OCI-LY1 (cell line): ENCODE results near the gene PRKCH.

ENCODE experiments used
- H2AFZ ChIP-seq: fragments of 200-600 bp; sonication (generic), shearing (Covaris generic); 2 replicates; pipeline ENCODE4 v1.6.0; 2014; ENCODE audit warnings: antibody characterized with exemption, mild to moderate bottlenecking, low read length
- H3F3A ChIP-seq: fragments of 200-600 bp; sonication (generic), shearing (Covaris generic); 2 replicates; pipeline ENCODE4 v1.6.0; 2014; ENCODE audit warnings: mild to moderate bottlenecking, antibody characterized with exemption, low read length, moderate library complexity; ENCODE audit not compliant: insufficient read depth
- H3K27ac ChIP-seq: fragments of 200-600 bp; sonication (generic); 2 replicates; pipeline ENCODE4 v1.5.1; 2014; ENCODE audit warnings: low read length, mixed run types, mild to moderate bottlenecking, low read depth; ENCODE audit not compliant: poor library complexity, severe bottlenecking
- H3K27me3 ChIP-seq: fragments of 200-600 bp; sonication (generic); 2 replicates; pipeline ENCODE4 v1.6.0; 2014; ENCODE audit warnings: antibody characterized with exemption, mild to moderate bottlenecking, low read length, moderate library complexity; ENCODE audit not compliant: insufficient read depth
- H3K36me3 ChIP-seq: fragments of 200-600 bp; sonication (generic); 2 replicates; pipeline ENCODE4 v1.6.1; 2014; ENCODE audit warnings: mild to moderate bottlenecking, antibody characterized with exemption, low read length, moderate library complexity, mixed read lengths; ENCODE audit not compliant: insufficient read depth
- H3K4me1 ChIP-seq: fragments of 200-600 bp; sonication (generic); 2 replicates; pipeline ENCODE4 v1.5.1; 2014; ENCODE audit warnings: mild to moderate bottlenecking, low read length, moderate library complexity; ENCODE audit not compliant: insufficient read depth, severe bottlenecking
- H3K4me2 ChIP-seq: fragments of 200-600 bp; sonication (generic), shearing (Covaris generic); 2 replicates; pipeline ENCODE4 v1.6.1; 2014; ENCODE audit warnings: low read length
- H3K4me3 ChIP-seq: fragments of 200-600 bp; sonication (generic); 2 replicates; pipeline ENCODE4 v1.5.1; 2014; ENCODE audit warnings: low read length, low read depth, mild to moderate bottlenecking, mixed read lengths; ENCODE audit not compliant: poor library complexity, severe bottlenecking
- H3K79me2 ChIP-seq: fragments of 200-600 bp; shearing (Covaris generic); 2 replicates; pipeline ENCODE4 v1.6.1; 2016; ENCODE audit warnings: mixed run types, low read length, mixed read lengths; ENCODE audit not compliant: insufficient read depth
- H3K9ac ChIP-seq: fragments of 200-600 bp; sonication (generic), shearing (Covaris generic); 2 replicates; pipeline ENCODE4 v1.6.1; 2014; ENCODE audit warnings: mild to moderate bottlenecking, low read length, mixed read lengths
- H3K9me2 ChIP-seq: fragments of 200-600 bp; sonication (generic), shearing (Covaris generic); 2 replicates; pipeline ENCODE4 v1.6.1; 2014; ENCODE audit warnings: low read depth, mild to moderate bottlenecking, low read length, mixed read lengths
- H3K9me3 ChIP-seq: fragments of 200-600 bp; shearing (Covaris generic); 2 replicates; pipeline ENCODE4 v1.6.1; 2014; ENCODE audit warnings: low read length, mixed read lengths
- H4K20me1 ChIP-seq: fragments of 200-600 bp; sonication (generic), shearing (Covaris generic); 2 replicates; pipeline ENCODE4 v1.6.0; 2016; ENCODE audit warnings: mild to moderate bottlenecking, low read length; ENCODE audit not compliant: insufficient read depth
- EZH2 ChIP-seq: fragments of 200-600 bp; sonication (generic), shearing (Covaris generic); IDR thresholded peaks from 2 replicates; pipeline ENCODE4 v1.8.0; 2017; ENCODE audit warnings: borderline replicate concordance, mixed run types, mild to moderate bottlenecking, antibody characterized with exemption, low read length, moderate library complexity, mixed read lengths
- TF ChIP-seq, protein P1 (sequence below): fragments of 200-600 bp; sonication (generic), shearing (Covaris generic); IDR thresholded peaks from 2 replicates; pipeline ENCODE4 v1.5.1; 2017; ENCODE audit warnings: mild to moderate bottlenecking, antibody characterized with exemption, low read length, moderate library complexity, mixed read lengths

PRKCH gene

DNA sequence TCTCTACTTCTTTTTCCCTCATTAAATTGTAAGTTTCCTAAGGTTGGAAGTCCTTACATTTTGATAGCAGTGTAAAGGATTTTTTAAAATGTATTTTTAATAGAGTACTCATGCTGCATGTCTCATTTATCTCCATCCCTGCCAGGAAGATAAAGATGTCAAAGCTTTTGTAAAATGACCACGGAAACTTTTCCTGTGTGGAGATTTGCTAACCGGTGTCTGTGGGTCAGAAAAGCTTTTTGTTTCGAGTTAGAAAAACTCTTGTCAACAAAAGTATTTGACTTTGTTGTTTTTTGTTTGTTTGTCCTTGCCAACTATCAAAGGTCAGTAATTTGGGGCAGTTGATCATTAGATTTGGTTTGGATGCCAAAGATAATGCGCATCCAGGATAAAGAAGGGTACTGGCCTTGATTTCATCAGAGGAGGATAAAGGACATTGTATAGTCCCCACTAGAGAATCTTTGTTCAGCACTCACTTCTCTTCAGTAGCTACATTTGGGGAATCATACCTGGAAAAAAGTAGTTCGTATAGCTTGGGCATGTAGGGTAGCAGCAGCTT lies 217.2 kb downstream of the PRKCH start:
- Histone ChIP-seq H4K20me1 (no peaks in the 10 kb centered on the region), H3F3A (no peaks in the 10 kb centered on the region), H3K36me3 (no peaks in the 10 kb centered on the region), H3K27ac (no peak overlapping the region), H3K27me3 (no peaks in the 10 kb centered on the region), H3K9me2 (no peaks in the 10 kb centered on the region), H3K9ac (no peak overlapping the region), H3K4me2 (no peak overlapping the region), H2AFZ (no peak overlapping the region), H3K4me1 (peaks cover 9% of the 10 kb centered on the region), H3K9me3 (no peaks in the 10 kb centered on the region), H3K79me2 (no peaks in the 10 kb centered on the region), H3K4me3 (no peak overlapping the region)
- no peak for TF ChIP-seq EZH2
- TF ChIP-seq, protein P1, sequence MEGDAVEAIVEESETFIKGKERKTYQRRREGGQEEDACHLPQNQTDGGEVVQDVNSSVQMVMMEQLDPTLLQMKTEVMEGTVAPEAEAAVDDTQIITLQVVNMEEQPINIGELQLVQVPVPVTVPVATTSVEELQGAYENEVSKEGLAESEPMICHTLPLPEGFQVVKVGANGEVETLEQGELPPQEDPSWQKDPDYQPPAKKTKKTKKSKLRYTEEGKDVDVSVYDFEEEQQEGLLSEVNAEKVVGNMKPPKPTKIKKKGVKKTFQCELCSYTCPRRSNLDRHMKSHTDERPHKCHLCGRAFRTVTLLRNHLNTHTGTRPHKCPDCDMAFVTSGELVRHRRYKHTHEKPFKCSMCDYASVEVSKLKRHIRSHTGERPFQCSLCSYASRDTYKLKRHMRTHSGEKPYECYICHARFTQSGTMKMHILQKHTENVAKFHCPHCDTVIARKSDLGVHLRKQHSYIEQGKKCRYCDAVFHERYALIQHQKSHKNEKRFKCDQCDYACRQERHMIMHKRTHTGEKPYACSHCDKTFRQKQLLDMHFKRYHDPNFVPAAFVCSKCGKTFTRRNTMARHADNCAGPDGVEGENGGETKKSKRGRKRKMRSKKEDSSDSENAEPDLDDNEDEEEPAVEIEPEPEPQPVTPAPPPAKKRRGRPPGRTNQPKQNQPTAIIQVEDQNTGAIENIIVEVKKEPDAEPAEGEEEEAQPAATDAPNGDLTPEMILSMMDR: no peak

DNA sequence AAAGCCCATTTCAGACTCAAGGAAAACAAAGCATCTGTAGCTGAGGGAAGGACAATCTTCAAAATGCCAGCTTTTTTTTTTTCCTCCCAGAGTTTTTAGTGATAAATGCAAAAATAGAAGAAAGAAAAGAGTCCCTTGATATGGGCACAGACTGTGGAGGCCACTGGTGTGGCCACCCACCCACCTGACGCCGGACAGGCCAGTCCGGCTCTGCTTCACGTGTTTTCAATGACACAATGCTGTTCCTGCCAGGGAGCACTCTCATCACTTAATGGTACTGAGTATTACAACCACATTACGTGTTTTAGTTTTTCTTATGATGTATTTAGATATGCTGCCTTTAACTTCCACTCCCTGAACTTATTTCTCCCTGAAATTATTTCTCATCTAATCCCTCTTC lies 218.3 kb downstream of the PRKCH start:
- Histone ChIP-seq H3K27ac (no peak overlapping the region), H3K27me3 (no peaks in the 10 kb centered on the region), H3K79me2 (no peaks in the 10 kb centered on the region)

DNA sequence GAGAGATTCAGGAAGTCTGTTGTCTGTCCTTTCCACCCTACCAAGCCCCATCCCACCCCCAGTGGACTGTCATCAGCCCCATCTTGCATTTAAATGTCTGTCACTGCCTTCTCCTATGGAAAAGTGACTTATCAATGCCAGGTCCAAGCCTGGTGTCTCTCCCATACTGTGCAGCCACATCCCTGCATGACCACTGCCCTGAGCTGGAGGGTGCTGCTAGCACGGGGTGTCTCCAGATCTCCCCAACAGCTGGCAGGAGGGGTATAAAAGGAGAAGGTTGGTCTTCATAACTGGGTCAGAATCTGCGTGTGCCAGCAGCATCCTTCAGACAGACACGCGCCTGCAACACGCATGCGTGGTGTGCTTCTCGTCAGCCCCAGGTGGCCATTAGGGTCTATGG lies 219.6 kb downstream of the PRKCH start:
- Histone ChIP-seq H3K27ac (no peak overlapping the region), H3K79me2 (no peaks in the 10 kb centered on the region), H3K9me2 (no peaks in the 10 kb centered on the region), H4K20me1 (no peaks in the 10 kb centered on the region), H3K4me2 (no peak overlapping the region), H3K27me3 (no peaks in the 10 kb centered on the region), H3K9ac (no peak overlapping the region), H3K4me1 (peaks cover 27% of the 10 kb centered on the region), H3F3A (no peaks in the 10 kb centered on the region), H3K9me3 (no peaks in the 10 kb centered on the region), H2AFZ (no peak overlapping the region), H3K36me3 (no peaks in the 10 kb centered on the region), H3K4me3 (no peak overlapping the region)
- TF ChIP-seq EZH2: no peak
- TF ChIP-seq, protein P1: no peak

More for the DNA sequence above, 218.3 kb downstream of the PRKCH start:
- Histone ChIP-seq H3K9ac (no peak overlapping the region), H3K36me3 (no peaks in the 10 kb centered on the region), H3K4me3 (no peak overlapping the region), H3F3A (no peaks in the 10 kb centered on the region), H3K9me2 (no peaks in the 10 kb centered on the region), H3K9me3 (no peaks in the 10 kb centered on the region), H3K4me2 (no peak overlapping the region), H3K4me1 (peaks cover 20% of the 10 kb centered on the region), H2AFZ (no peak overlapping the region), H4K20me1 (no peaks in the 10 kb centered on the region)
- TF ChIP-seq EZH2: no peak
- TF ChIP-seq, protein P1: no peak
